Measurements from ENCODE around the gene DGKD. TPM values are rescaled to one million over a fixed set of nuclear protein-coding genes. Genes with fewer than 3 reads are reported as not detected.

The DGKD gene
- total RNA-seq, 1 experiment from 2014 or later = 16.0 TPM

DNA sequence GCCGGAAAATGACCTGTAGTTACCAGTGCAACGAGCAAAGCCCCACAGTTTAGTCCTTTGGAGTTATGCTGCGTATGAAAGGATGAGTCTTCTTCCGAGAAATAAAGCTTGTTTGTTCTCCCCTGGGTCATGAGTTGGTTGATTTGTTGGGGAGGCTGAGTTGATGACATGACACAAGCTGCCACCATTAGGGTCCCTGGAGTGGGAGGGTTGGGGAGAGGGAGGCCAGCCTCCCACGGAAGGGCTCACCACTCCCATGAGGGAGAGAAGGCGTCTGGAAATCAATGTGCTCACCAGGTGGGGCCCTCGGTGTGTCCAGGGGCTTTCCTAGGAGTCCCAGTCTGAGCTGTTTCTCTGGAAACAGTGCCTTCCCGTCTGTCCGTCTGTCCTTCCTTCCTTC lies 7.4 kb upstream of the DGKD start:
- DNase-seq (ENCODE audit: low read depth in 1 of 2, low spot score in 2 of 2) = no peak
- Histone ChIP-seq H3K27me3 (replicated peaks) (no peaks in the 10 kb centered on the region), H3K4me3 (no peak overlapping the region), H3K9me3 (replicated peaks) (no peaks in the 10 kb centered on the region), H3K27ac (no peak overlapping the region), H3K36me3 (no peaks in the 10 kb centered on the region), H3K4me1 (replicated peaks) (peaks cover 19% of the 10 kb centered on the region)

- Histone ChIP-seq H3K4me1 (replicated peaks) (peaks cover 26% of the 10 kb centered on the region), H3K27ac (no peak overlapping the region), H3K27me3 (replicated peaks) (no peaks in the 10 kb centered on the region), H3K9me3 (replicated peaks) (no peaks in the 10 kb centered on the region), H3K36me3 (no peaks in the 10 kb centered on the region), H3K4me3 (no peak overlapping the region)
- DNase-seq (ENCODE audit: low read depth in 1 of 2, low spot score in 2 of 2) = no peak
These were observed 5.0 kb upstream of the DGKD start for GRCh38 chr2:233349005-233349998.

- Histone ChIP-seq H3K9me3 (replicated peaks) (no peaks in the 10 kb centered on the region), H3K27ac (peak overlapping the region; percentile 42), H3K4me3 (no peak overlapping the region), H3K27me3 (replicated peaks) (no peaks in the 10 kb centered on the region), H3K36me3 (0 out of 2 replicates have a peak, but pooled peaks cover under 1% of the 10 kb centered on the region), H3K4me1 (replicated peaks) (peaks cover 31% of the 10 kb centered on the region)
- DNase-seq (ENCODE audit: low read depth in 1 of 2, low spot score in 2 of 2) = peak; percentile 89 to 90
These were observed 3.6 kb upstream of the DGKD start for GRCh38 chr2:233350708-233351107.

GRCh38 chr2:233351423-233351822 lies 2.9 kb upstream of the DGKD start:
- Histone ChIP-seq H3K4me3 (no peak overlapping the region), H3K36me3 (0 out of 2 replicates have a peak, but pooled peaks cover 6% of the 10 kb centered on the region), H3K9me3 (replicated peaks) (no peaks in the 10 kb centered on the region), H3K27me3 (replicated peaks) (no peaks in the 10 kb centered on the region), H3K4me1 (replicated peaks) (peaks cover 31% of the 10 kb centered on the region), H3K27ac (peak overlapping the region; percentile 42)
- DNase-seq (ENCODE audit: low read depth in 1 of 2, low spot score in 2 of 2) = peak in 1 of 2 experiments; percentile 31

GRCh38 chr2:233352141-233352842 lies 2.0 kb upstream of the DGKD start:
- Histone ChIP-seq H3K27me3 (replicated peaks) (no peaks in the 10 kb centered on the region), H3K4me3 (no peak overlapping the region), H3K9me3 (replicated peaks) (no peaks in the 10 kb centered on the region)

GRCh38 chr2:233353101-233353768 lies 1.1 kb upstream of the DGKD start:
- peaks cover 31% of the 10 kb centered on the region for H3K4me1 ChIP-seq (replicated peaks)
- no peaks in the 10 kb centered on the region for H3K27me3 ChIP-seq (replicated peaks)
- H3K9me3 ChIP-seq (replicated peaks) = no peaks in the 10 kb centered on the region
- no peak overlapping the region for H3K4me3 ChIP-seq
- no peak for DNase-seq (ENCODE audit: low read depth in 1 of 2, low spot score in 2 of 2)
- no peak overlapping the region for H3K27ac ChIP-seq
- peaks cover 7% of the 10 kb centered on the region; the same call in 1 of the 2 replicates for H3K36me3 ChIP-seq

More at GRCh38 chr2:233352141-233352842, 2.0 kb upstream of the DGKD start:
- DNase-seq (ENCODE audit: low read depth in 1 of 2, low spot score in 2 of 2) = no peak
- peaks cover 31% of the 10 kb centered on the region for H3K4me1 ChIP-seq (replicated peaks)
- no peak overlapping the region for H3K27ac ChIP-seq
- H3K36me3 ChIP-seq = 0 out of 2 replicates have a peak, but pooled peaks cover 6% of the 10 kb centered on the region

DNA sequence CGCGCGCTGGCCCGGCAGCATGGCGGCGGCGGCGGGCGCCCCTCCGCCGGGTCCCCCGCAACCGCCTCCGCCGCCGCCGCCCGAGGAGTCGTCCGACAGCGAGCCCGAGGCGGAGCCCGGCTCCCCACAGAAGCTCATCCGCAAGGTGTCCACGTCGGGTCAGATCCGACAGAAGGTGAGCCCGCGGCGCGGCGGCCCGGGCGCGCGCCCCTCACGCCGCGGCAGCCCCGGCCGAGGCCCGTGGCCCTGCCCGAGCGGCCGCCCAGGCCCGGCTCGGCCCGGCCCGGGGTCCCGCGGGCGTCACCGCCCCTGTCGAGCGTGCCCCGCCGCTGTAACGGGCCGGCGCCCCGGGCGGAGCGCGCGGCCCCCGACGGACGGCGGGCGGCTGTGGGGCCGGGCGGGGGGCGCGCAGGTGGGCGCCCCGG lies 218 bp downstream of the DGKD start:
- Histone ChIP-seq H3K36me3 (peaks cover 10% of the 10 kb centered on the region; the same call in 1 of the 2 replicates), H3K9me3 (replicated peaks) (no peaks in the 10 kb centered on the region), H3K27me3 (replicated peaks) (no peaks in the 10 kb centered on the region), H3K4me3 (peak overlapping the region; percentile 58), H3K27ac (no peak overlapping the region), H3K4me1 (replicated peaks) (peaks cover 31% of the 10 kb centered on the region)
- no peak for DNase-seq (ENCODE audit: low read depth in 1 of 2, low spot score in 2 of 2)

DNA sequence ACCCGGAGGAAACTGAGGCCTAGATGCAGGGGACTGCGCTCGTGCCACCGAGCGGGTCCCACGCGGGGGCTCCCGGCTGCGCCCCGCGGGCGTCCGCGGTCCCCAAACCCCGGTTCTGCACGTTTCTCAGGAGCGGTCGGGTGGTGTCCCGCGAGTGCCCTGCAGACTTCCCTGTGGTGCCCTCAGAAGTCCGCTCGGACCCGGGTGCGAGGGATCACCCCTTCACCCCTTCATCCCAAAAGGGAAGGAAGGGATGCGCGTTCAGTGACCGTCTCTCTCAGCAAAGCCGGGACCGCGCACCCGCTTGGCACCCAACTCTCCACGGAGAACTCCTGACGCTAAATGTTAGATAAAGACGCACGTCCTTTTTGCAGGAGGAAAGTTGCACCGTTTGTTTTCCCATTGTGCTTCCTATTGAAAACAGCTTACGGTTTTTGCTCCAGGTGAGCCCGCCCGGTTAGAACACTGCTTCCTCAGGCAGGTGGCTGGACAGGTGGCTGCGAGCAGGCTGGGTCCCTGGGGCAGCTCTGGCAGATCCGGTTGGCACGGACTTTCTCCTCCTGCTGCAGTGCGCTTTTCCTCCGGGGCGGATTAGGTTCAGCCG lies 779 bp downstream of the DGKD start:
- H3K27me3 ChIP-seq (replicated peaks) = no peaks in the 10 kb centered on the region
- peaks cover 31% of the 10 kb centered on the region for H3K4me1 ChIP-seq (replicated peaks)
- H3K4me3 ChIP-seq = peak overlapping the region; percentile 58
- no peaks in the 10 kb centered on the region for H3K9me3 ChIP-seq (replicated peaks)
- H3K36me3 ChIP-seq = peaks cover 10% of the 10 kb centered on the region; the same call in 1 of the 2 replicates
- DNase-seq (ENCODE audit: low read depth in 1 of 2, low spot score in 2 of 2) = peak in 1 of 2 experiments; percentile 10
- H3K27ac ChIP-seq = no peak overlapping the region

DNA sequence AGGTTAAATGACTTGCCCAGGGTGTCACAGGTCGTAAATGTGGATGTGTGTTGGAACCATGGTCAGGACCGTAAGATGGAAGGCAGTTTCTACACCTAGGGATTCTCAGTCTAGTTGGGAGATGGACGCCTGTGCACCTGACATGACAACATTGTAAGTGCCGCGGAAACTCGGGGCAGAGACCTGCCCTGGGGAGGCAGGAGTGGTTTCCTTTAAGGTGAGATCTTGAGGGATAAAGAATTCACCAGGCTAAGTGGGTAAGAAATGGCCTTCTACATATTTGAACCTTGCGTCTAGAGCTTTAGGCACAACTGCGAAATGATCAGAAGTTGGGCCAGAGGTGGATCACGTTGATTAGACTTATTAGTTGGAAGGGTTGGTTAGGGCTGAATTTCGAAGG lies 1.6 kb downstream of the DGKD start:
- Histone ChIP-seq H3K4me1 (replicated peaks) (peaks cover 22% of the 10 kb centered on the region), H3K27me3 (replicated peaks) (no peaks in the 10 kb centered on the region), H3K9me3 (replicated peaks) (no peaks in the 10 kb centered on the region), H3K27ac (no peak overlapping the region), H3K36me3 (peaks cover 10% of the 10 kb centered on the region; the same call in 1 of the 2 replicates), H3K4me3 (no peak overlapping the region)
- no peak for DNase-seq (ENCODE audit: low read depth in 1 of 2, low spot score in 2 of 2)

GRCh38 chr2:233356546-233357308 lies 2.4 kb downstream of the DGKD start:
- H3K27me3 ChIP-seq (replicated peaks) = no peaks in the 10 kb centered on the region
- no peaks in the 10 kb centered on the region for H3K9me3 ChIP-seq (replicated peaks)
- H3K36me3 ChIP-seq = peaks cover 10% of the 10 kb centered on the region; the same call in 1 of the 2 replicates
- H3K4me1 ChIP-seq (replicated peaks) = peaks cover 14% of the 10 kb centered on the region
- H3K27ac ChIP-seq = no peak overlapping the region
- DNase-seq (ENCODE audit: low read depth in 1 of 2, low spot score in 2 of 2) = no peak
- H3K4me3 ChIP-seq = no peak overlapping the region

- Histone ChIP-seq H3K27ac (no peak overlapping the region), H3K27me3 (replicated peaks) (no peaks in the 10 kb centered on the region), H3K4me3 (no peak overlapping the region), H3K9me3 (replicated peaks) (no peaks in the 10 kb centered on the region), H3K4me1 (replicated peaks) (peaks cover 11% of the 10 kb centered on the region), H3K36me3 (peaks cover 10% of the 10 kb centered on the region)
- no peak for DNase-seq (ENCODE audit: low read depth in 1 of 2, low spot score in 2 of 2)
These were observed 4.0 kb downstream of the DGKD start for GRCh38 chr2:233358335-233358734.

- Histone ChIP-seq H3K36me3 (peaks cover 16% of the 10 kb centered on the region), H3K4me3 (no peak overlapping the region), H3K27ac (no peak overlapping the region), H3K4me1 (replicated peaks) (peaks cover 6% of the 10 kb centered on the region), H3K9me3 (replicated peaks) (no peaks in the 10 kb centered on the region), H3K27me3 (replicated peaks) (no peaks in the 10 kb centered on the region)
- no peak for DNase-seq (ENCODE audit: low read depth in 1 of 2, low spot score in 2 of 2)
These were observed 4.7 kb downstream of the DGKD start for GRCh38 chr2:233358947-233359346.

Measured in SJSA1 (cell line).